ENCODE data around the gene ANKRD24. TPM values are rescaled to one million over a fixed set of nuclear protein-coding genes. Genes with fewer than 3 reads are reported as not detected.

Gene ANKRD24
- total RNA-seq, 2 experiments from 2014 or later = 1.7 to 4.8 TPM

GRCh38 chr19:4164262-4164661 lies 18.2 kb upstream of the ANKRD24 start:
- DNase-seq (ENCODE audit: low spot score) = no peak
- no peaks in the 10 kb centered on the region for H3K9me2 ChIP-seq (ENCODE audit: insufficient read depth, low read length)
- no peaks in the 10 kb centered on the region for H3K36me3 ChIP-seq (ENCODE audit: insufficient read depth, low read length)
- intact Hi-C loops (cut with micrococcal nuclease; ENCODE audit: unreplicated experiment) = no loop called here
- no TSS peak for BruUV-seq (replicated peaks)
- no peak overlapping the region for H3K27ac ChIP-seq (ENCODE audit: low read depth, low read length, poor library complexity, severe bottlenecking)
- H3K79me2 ChIP-seq (ENCODE audit: insufficient read depth, low read depth, low read length) = no peaks in the 10 kb centered on the region
- no peaks in the 10 kb centered on the region for H4K20me1 ChIP-seq (ENCODE audit: insufficient read depth, low read length)
- H3K4me1 ChIP-seq (ENCODE audit: insufficient read depth, low read length, poor library complexity, severe bottlenecking) = no peaks in the 10 kb centered on the region
- no peak overlapping the region for H3K4me3 ChIP-seq (ENCODE audit: low read depth, low read length, poor library complexity, severe bottlenecking)
- H2AFZ ChIP-seq (ENCODE audit: low read length) = no peak overlapping the region
- POLR2A ChIA-PET = no interaction called here
- no peaks in the 10 kb centered on the region for H3K9me3 ChIP-seq (ENCODE audit: low read length)
- H3K4me2 ChIP-seq (ENCODE audit: low read length) = no peak overlapping the region
- no peak for TF ChIP-seq EZH2phosphoT487 (IDR thresholded peaks at IDR 0.05; ENCODE audit: borderline replicate concordance, low read depth, low read length)
- TF ChIP-seq CTCF (conservative IDR thresholded peaks at IDR 0.05; ENCODE audit: low read length) = no peak
- CTCF ChIA-PET (ENCODE audit: unreplicated experiment) = no interaction called here

GRCh38 chr19:4171676-4172075 lies 10.8 kb upstream of the ANKRD24 start:
- no peaks in the 10 kb centered on the region for H3K9me3 ChIP-seq (ENCODE audit: low read length)
- H3K36me3 ChIP-seq (ENCODE audit: insufficient read depth, low read length) = no peaks in the 10 kb centered on the region
- H3K27ac ChIP-seq (ENCODE audit: low read depth, low read length, poor library complexity, severe bottlenecking) = no peak overlapping the region
- POLR2A ChIA-PET = no interaction called here
- CTCF ChIA-PET (ENCODE audit: unreplicated experiment) = no interaction called here
- DNase-seq (ENCODE audit: low spot score) = no peak
- H3K4me2 ChIP-seq (ENCODE audit: low read length) = no peak overlapping the region
- no peaks in the 10 kb centered on the region for H3K4me1 ChIP-seq (ENCODE audit: insufficient read depth, low read length, poor library complexity, severe bottlenecking)
- intact Hi-C loops (cut with micrococcal nuclease; ENCODE audit: unreplicated experiment) = no loop called here
- no peaks in the 10 kb centered on the region for H3K9me2 ChIP-seq (ENCODE audit: insufficient read depth, low read length)
- no TSS peak for BruUV-seq (replicated peaks)
- no peaks in the 10 kb centered on the region for H4K20me1 ChIP-seq (ENCODE audit: insufficient read depth, low read length)
- no peak for TF ChIP-seq EZH2phosphoT487 (IDR thresholded peaks at IDR 0.05; ENCODE audit: borderline replicate concordance, low read depth, low read length)
- TF ChIP-seq CTCF (conservative IDR thresholded peaks at IDR 0.05; ENCODE audit: low read length) = no peak
- no peak overlapping the region for H2AFZ ChIP-seq (ENCODE audit: low read length)
- H3K4me3 ChIP-seq (ENCODE audit: low read depth, low read length, poor library complexity, severe bottlenecking) = no peak overlapping the region
- H3K79me2 ChIP-seq (ENCODE audit: insufficient read depth, low read depth, low read length) = no peaks in the 10 kb centered on the region

- Histone ChIP-seq H3K36me3 (ENCODE audit: insufficient read depth, low read length) (no peaks in the 10 kb centered on the region), H2AFZ (ENCODE audit: low read length) (no peak overlapping the region), H4K20me1 (ENCODE audit: insufficient read depth, low read length) (no peaks in the 10 kb centered on the region), H3K27ac (ENCODE audit: low read depth, low read length, poor library complexity, severe bottlenecking) (no peak overlapping the region), H3K4me2 (ENCODE audit: low read length) (no peak overlapping the region), H3K4me3 (ENCODE audit: low read depth, low read length, poor library complexity, severe bottlenecking) (no peak overlapping the region), H3K9me3 (ENCODE audit: low read length) (no peaks in the 10 kb centered on the region), H3K4me1 (ENCODE audit: insufficient read depth, low read length, poor library complexity, severe bottlenecking) (no peaks in the 10 kb centered on the region), H3K79me2 (ENCODE audit: insufficient read depth, low read depth, low read length) (no peaks in the 10 kb centered on the region), H3K9me2 (ENCODE audit: insufficient read depth, low read length) (no peaks in the 10 kb centered on the region)
- TF ChIP-seq CTCF (conservative IDR thresholded peaks at IDR 0.05; ENCODE audit: low read length) = no peak
- TF ChIP-seq EZH2phosphoT487 (IDR thresholded peaks at IDR 0.05; ENCODE audit: borderline replicate concordance, low read depth, low read length) = no peak
- BruUV-seq (replicated peaks) = no TSS peak
- POLR2A ChIA-PET = no interaction called here
- intact Hi-C loops (cut with micrococcal nuclease; ENCODE audit: unreplicated experiment) = no loop called here
- no peak for DNase-seq (ENCODE audit: low spot score)
- CTCF ChIA-PET (ENCODE audit: unreplicated experiment) = no interaction called here
Observed at GRCh38 chr19:4172861-4173473, 9.5 kb upstream of the ANKRD24 start.

All from OCI-LY7 (cell line).